Activated CD4-positive, alpha-beta T cell treated with anti-CD3 and anti-CD28 coated beads for 1 hour (primary cell): ENCODE results near the gene PLEKHM1.

Experiments
- DNase-seq: peaks from one replicate; pipeline ENCODE4 v3.0.0-alpha.2; 2020

The PLEKHM1 gene

DNA sequence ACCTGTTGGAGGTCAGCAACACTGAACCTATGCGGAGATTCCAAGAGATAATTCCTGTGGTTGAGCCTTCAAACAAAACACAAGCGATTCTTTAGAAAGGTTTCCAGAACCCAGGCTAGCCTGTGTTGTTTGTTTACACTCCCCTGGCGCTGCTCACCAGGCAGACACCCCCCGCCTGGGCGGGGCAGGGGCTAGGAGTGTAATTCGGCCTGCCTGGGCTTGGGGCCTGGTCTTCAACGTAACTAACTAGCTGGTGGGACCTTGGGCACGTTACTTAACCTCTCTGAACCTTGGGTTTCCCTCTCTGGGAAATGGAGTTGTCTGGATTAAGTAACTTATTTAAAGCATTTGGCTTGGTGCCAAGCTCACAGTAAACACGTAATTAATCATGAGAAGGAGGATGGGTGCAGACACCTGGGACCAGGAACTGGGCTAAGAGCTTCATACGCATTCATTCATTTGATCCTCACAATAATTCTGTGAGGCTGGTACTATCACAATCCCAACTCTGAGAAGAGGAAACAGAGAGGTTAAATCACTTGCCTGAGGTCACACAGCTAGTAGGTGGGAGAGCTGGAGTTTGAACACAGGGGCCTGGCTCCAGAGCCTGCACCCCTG, 50.3 kb downstream of the PLEKHM1 start:
- DNase-seq = no peak

DNA sequence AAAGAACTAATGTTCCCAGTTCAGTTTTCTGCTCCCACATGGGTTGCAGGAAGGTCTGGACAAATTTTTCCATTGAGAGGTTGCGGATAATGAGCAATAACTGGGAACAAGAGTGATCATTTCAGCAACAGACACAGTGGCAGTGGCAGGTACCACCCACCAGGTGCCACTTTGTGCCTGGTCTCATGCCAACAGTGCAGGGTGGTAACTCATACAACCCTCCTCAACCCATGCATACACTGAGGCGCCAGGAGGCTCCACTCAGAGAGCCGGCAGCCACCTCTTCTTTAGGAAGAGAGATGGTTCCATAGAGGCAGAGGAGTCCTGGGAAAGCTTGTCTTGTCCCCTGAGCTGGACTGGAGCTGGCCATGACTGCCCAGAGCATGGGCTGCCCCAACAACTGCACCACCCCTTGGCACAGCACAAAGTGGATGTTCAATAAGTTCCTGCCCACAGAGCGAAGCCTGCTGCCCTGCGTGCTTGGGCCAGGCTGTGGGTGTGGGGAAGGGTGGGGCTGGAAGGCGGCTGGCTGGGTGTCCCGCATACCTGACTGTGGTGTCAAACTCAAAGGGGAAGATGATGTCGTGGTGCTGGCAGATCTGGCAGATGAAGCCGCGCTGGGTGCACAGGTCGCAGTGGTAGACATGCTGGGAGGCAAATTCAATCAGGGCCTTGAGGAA, 51.5 kb downstream of the PLEKHM1 start:
- DNase-seq = no peak

DNA sequence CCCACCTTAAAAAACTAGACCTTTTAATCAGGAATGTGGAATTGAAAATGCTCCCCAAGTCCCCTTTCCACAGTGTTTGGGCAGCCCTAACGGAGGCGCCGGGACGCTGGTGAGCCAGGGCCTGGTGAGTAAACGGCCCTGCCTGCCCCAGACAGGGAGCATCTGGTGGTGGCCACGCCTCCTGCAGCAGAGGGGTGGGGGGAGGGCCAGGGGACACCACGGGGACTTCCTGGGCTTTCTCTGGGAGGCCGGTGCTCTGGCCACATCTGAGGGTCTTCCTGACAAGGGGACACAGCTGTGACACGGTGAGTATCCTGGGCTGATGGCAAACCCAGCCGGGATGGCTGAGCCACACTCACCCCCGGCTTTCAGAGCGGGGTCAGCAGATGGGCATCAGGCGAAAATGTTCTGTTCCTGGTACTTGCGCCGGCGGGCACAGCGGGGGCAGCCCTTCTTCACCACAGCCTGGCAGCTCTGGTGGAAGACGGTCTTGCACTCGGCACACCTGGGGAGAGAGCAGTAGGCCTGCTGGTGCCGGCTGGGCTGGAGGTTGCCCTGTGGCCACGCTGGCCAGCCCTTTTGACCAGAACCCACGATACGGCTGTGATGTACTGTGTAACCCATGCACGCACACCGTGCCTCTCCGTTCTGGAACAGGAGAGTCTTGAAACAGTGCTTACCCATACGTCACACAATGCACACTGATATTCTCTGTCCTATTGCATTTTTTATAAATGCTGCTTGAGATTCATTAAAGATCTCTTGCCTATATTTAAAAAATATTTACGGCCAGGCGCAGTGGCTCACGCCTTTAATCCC, 52.8 kb downstream of the PLEKHM1 start:
- no peak for DNase-seq

DNA sequence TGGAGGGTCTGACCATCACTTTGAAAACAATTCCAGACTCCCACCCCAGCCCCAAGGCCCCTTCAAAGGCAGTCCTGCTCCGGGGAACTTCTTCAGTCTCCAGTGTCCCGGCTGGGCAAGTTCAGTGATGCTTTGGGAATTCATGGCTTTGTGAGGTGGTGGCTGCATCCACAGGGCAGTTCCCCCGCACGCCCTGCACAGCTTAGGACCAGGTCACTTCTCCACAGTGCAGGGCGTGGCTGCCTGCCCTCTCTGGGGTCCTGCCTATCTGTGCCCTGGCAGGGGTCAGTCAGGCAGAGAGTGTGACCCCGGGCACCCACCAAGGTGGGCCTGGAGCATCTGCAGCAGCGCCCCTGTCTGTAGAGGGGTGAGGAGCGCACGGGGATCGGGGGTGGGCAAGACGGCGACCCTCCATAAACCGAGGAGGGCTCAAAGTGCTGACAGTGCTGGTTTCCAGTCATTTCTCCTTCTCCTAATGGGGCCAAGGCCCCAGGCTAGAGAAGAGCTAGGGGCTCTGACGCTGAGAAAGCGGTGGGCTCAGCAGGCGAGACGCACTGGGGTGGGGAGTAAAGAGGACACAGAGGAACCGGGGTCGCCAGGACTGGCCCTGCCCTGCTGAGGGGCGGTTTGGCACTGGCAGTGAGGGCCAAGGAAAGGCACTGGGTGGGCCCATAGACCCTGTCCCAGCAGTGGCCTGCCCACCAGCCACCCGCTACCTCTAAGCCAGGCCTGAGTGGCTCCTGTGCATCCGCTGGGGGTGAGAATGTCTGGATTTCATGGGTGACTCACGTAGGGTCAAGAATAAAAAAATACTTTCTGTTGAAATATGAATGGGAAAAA, 53.7 kb downstream of the PLEKHM1 start:
- no peak for DNase-seq

- DNase-seq = no peak
Observed at GRCh38 chr17:45436161-45436560, 54.4 kb downstream of the PLEKHM1 start.

- no peak for DNase-seq
Observed at GRCh38 chr17:45435481-45435880, 55.0 kb downstream of the PLEKHM1 start.

- no peak for DNase-seq
Observed at GRCh38 chr17:45433159-45433535, 57.4 kb downstream of the PLEKHM1 start.

- no peak for DNase-seq
Observed at GRCh38 chr17:45432405-45433158, 57.9 kb downstream of the PLEKHM1 start, which contains the start of gene ARHGAP27. Gene ARHGAP27, minus strand, starts transcription at chr17:45432870. Its CDS starts 2,591 bp downstream, at chr17:45430279.

- DNase-seq = peak; percentile 54
Observed at GRCh38 chr17:45431531-45432404, 58.8 kb downstream of the PLEKHM1 start.

DNA sequence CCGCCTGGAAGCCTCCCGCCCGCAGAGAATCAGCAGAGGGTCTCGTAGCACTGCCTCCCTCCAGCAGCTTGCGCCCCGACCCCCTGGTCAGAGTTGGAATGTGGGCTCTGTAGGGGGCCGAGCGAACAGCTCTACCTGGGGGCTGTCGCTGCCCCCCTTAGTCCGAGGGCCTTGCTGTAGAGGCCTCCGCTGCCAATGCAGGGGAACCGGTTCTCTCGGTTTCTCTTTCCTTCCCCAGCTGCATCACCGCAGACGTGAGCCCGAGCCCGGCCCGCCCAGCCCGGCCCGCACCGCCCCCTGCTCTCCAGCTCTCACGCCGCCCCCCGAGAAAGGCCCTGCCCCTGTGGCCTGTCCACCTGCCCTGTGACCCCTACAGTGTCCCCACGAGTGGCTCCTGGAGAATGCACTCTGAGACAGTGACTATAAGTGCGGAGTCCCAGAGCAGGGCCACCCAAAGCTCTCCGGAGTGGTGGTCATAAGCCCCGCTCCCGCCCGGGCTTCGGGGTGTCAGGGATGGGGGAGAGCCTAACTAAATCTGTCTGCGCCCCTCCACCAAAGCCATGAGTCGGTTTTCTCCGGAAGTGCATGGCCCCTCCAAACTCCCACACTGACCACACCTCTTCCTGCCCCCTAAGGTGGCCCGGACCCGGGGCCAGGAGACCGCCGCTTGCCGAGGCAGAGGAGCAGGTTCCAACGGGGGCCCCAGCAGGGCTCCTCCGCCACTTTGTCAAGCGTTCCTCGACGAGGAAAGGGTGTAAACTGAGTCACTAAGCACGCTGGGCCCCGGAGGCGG, 59.6 kb downstream of the PLEKHM1 start:
- DNase-seq = no peak

- no peak for DNase-seq
Observed at GRCh38 chr17:45430006-45430737, 60.3 kb downstream of the PLEKHM1 start.

DNA sequence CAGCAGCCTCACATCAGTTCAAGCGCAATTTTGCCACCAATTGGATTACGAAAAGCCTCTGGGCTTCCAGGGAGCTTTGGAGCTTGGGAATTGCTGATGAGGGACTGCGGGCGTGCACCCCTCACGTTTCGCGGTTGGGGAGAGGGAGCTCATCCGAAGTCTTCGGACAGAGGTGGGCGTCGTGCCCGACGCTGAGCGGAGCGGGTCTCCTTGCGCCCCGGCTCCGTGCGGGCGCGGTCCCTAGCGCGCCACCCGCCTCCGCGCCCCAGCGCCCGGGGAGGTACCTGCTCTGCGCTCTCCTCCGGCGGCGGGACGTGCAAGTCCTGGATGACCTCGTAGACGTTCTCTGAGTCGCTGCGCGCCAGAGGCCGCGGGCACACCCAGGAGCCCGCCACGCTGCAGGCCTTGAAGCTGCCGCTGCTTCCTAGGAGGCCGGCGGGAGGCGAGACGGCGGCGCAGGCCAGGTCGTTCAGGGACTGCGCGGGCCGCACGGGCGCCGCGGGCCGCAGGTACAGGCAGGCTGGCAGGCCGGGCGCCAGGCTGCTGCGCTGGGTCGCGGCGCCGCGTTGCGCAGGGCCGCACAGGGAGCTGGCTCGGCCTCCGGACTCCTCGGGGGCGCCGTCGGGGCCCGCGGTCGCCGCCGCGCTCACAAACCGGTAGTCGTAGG, 61.0 kb downstream of the PLEKHM1 start:
- DNase-seq = no peak

GRCh38 chr17:45428931-45429338, 61.6 kb downstream of the PLEKHM1 start:
- no peak for DNase-seq

- DNase-seq = peak; percentile 66
Observed at GRCh38 chr17:45428050-45428617, 62.4 kb downstream of the PLEKHM1 start.

DNA sequence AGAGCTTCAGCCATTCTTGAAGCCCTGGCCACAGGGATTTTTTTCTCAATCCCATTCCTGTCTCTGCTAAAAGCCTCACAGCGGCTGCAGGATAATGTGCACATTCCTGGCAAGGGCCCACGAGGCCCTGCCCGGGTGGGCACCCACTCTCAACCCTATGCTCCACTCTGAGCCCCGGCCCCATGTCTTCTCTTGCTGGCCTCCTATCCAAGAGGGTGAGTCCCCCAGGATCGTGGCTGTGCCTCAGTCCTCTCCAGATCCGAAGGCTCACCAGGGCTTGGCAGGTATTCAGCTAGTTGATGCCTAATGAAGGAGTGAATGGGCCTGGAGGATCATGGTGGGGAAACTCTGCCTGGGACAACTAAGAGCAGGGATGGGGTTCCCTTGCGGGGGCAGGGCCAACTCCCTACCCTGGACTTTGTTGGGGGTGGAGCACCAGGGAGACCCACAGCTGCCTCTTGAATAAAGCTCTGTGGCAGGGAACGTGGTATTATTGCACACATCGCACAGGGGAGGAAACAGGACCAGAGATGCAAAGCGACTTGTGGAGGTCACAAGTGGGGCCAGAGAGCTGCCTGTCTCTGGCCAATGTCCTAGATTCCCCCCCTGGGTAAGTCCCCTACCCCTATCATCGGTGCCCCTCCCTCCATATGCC, 63.2 kb downstream of the PLEKHM1 start:
- DNase-seq = no peak

DNA sequence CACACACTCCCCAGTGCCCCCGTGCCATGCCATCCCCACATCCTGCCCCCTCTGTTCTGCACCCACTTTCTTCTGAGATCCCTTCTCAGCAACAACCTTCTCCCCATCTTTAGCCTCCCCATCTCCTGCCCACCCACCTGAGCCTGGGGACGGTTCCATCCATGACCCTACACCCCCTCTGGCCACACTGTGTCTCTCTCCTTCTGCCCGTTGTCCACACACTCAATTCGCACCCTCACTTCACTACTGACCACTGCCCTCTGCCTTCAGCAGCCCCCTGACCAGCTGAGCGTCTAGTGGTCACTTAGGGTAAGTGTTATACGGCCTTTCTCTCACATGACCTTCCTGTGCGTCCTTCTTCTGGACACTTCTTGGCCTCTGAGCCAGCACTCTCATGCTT, 64.0 kb downstream of the PLEKHM1 start:
- no peak for DNase-seq

DNA sequence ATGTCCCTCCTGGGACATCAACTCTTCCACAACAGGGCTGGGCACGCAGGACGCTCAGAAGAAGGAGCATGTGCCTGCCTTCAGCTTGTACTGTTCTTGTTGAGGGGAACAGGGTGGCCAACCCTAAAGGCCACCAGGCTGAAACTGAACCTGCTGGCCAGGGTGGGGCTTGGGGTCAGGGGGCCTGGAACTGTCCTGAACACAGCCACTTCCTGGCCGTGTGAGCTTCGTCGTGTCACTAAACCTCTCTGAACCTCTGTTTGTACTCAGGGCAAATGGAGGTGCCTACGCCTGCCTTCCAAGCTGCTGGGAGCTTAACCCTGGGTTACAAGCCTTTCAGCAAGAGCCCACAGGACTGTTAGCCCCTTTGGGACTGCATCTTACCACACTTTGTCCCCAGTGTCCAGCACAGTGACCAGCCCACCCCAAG, 64.5 kb downstream of the PLEKHM1 start:
- DNase-seq = no peak
